ENCODE measurements around the gene ITGA8. TPM values are rescaled to one million over a fixed set of nuclear protein-coding genes. Genes with fewer than 3 reads are reported as not detected.

The ITGA8 gene
- total RNA-seq, 2 experiments from 2014 or later: not detected

- H3K4me1 ChIP-seq (ENCODE audit: insufficient read depth, low read length): no peaks in the 10 kb centered on the region
- no peak overlapping the region for H3K4me3 Mint-ChIP-seq
- H3K36me3 ChIP-seq (ENCODE audit: insufficient read depth, low read length): no peaks in the 10 kb centered on the region
- H3K27me3 ChIP-seq (ENCODE audit: control insufficient read depth in 1 of 2, insufficient read depth in 2 of 2, low read length in 2 of 2): no peaks in the 10 kb centered on the region
- no peak overlapping the region for H3K27ac Mint-ChIP-seq
- H3K4me1 Mint-ChIP-seq (ENCODE audit: low read depth): no peaks in the 10 kb centered on the region
- no peak overlapping the region for H3K4me3 ChIP-seq (ENCODE audit: low read length)
- H3K36me3 Mint-ChIP-seq (ENCODE audit: low read depth): no peaks in the 10 kb centered on the region
- ChIA-PET POLR2A (no interaction called here), CTCF (no interaction called here)
- intact Hi-C loops (cut with DNase I, micrococcal nuclease): no loop called here
- peaks cover 17% of the 10 kb centered on the region for H3K27me3 Mint-ChIP-seq
- DNase-seq (no peak), ATAC-seq (ENCODE audit: poor library complexity) (no peak)
- TF ChIP-seq CTCF (IDR thresholded peaks at IDR 0.05): no peak
- H3K9me3 Mint-ChIP-seq: no peaks in the 10 kb centered on the region
- no peaks in the 10 kb centered on the region for H3K9me3 ChIP-seq (ENCODE audit: control insufficient read depth in 1 of 2, insufficient read depth in 1 of 2, low read length in 2 of 2)
- no peak overlapping the region for H3K27ac ChIP-seq (ENCODE audit: low read depth in 1 of 2, low read length in 2 of 2)
These were observed 168.8 kb downstream of the ITGA8 start for GRCh38 chr10:15550950-15551349.

- Histone ChIP-seq H3K9me3 (ENCODE audit: control insufficient read depth in 1 of 2, insufficient read depth in 1 of 2, low read length in 2 of 2) (peaks cover 0 to 7% of the 10 kb centered on the region in 2 experiments), H3K27ac (ENCODE audit: low read depth in 1 of 2, low read length in 2 of 2) (no peak overlapping the region), H3K36me3 (ENCODE audit: insufficient read depth, low read length) (no peaks in the 10 kb centered on the region), H3K4me3 (ENCODE audit: low read length) (no peak overlapping the region), H3K4me1 (ENCODE audit: insufficient read depth, low read length) (no peaks in the 10 kb centered on the region), H3K27me3 (ENCODE audit: control insufficient read depth in 1 of 2, insufficient read depth in 2 of 2, low read length in 2 of 2) (no peaks in the 10 kb centered on the region)
- Mint-ChIP-seq H3K9me3 (peaks cover 11% of the 10 kb centered on the region), H3K4me1 (ENCODE audit: low read depth) (no peaks in the 10 kb centered on the region), H3K27ac (no peak overlapping the region), H3K36me3 (ENCODE audit: low read depth) (no peaks in the 10 kb centered on the region), H3K4me3 (no peak overlapping the region), H3K27me3 (peaks cover 21% of the 10 kb centered on the region)
- DNase-seq: no peak
- ATAC-seq (ENCODE audit: poor library complexity): no peak
- TF ChIP-seq CTCF (IDR thresholded peaks at IDR 0.05): no peak
- intact Hi-C loops (cut with DNase I, micrococcal nuclease): no loop called here
- CTCF ChIA-PET: no interaction called here
- POLR2A ChIA-PET: no interaction called here
These were observed 171.4 kb downstream of the ITGA8 start for GRCh38 chr10:15548331-15548730.

- ChIA-PET CTCF (no interaction called here), POLR2A (no interaction called here)
- Histone ChIP-seq H3K27me3 (ENCODE audit: control insufficient read depth in 1 of 2, insufficient read depth in 2 of 2, low read length in 2 of 2) (no peaks in the 10 kb centered on the region), H3K27ac (ENCODE audit: low read depth in 1 of 2, low read length in 2 of 2) (no peak overlapping the region), H3K4me3 (ENCODE audit: low read length) (no peak overlapping the region), H3K4me1 (ENCODE audit: insufficient read depth, low read length) (no peaks in the 10 kb centered on the region), H3K9me3 (ENCODE audit: control insufficient read depth in 1 of 2, insufficient read depth in 1 of 2, low read length in 2 of 2) (peaks cover 0 to 7% of the 10 kb centered on the region in 2 experiments), H3K36me3 (ENCODE audit: insufficient read depth, low read length) (no peaks in the 10 kb centered on the region)
- no peak for DNase-seq
- Mint-ChIP-seq H3K4me3 (no peak overlapping the region), H3K4me1 (ENCODE audit: low read depth) (no peaks in the 10 kb centered on the region), H3K27me3 (peaks cover 21% of the 10 kb centered on the region), H3K27ac (no peak overlapping the region), H3K36me3 (ENCODE audit: low read depth) (no peaks in the 10 kb centered on the region), H3K9me3 (peaks cover 11% of the 10 kb centered on the region)
- ATAC-seq (ENCODE audit: poor library complexity): no peak
- no peak for TF ChIP-seq CTCF (IDR thresholded peaks at IDR 0.05)
- intact Hi-C loops (cut with DNase I, micrococcal nuclease): no loop called here
These were observed 173.1 kb downstream of the ITGA8 start for GRCh38 chr10:15546606-15547005.
